Body of pancreas (tissue), 4 donors: ENCODE measurements around the gene LRRC49. TPM values are rescaled to one million over a fixed set of nuclear protein-coding genes. Genes with fewer than 3 reads are reported as not detected.

Source experiments
- ATAC-seq: fragments of 150-250 bp; one replicate; pipeline ENCODE4 v1.9.1; 2016
- DNase-seq, 4 donors: peaks; one replicate each; pipeline ENCODE4 v3.0.0-alpha.2; 2019
- H3K27ac ChIP-seq, 4 donors: fragments of 200-600 bp; sonication (generic); 1 replicate in 3 of 4; 2 replicates in 1 of 4; pipeline versions ENCODE4 v1.5.1 to v1.6.1; 2016 to 2019; ENCODE audit warnings: mild to moderate bottlenecking in 1 of 4, mixed read lengths in 1 of 4, moderate library complexity in 1 of 4
- H3K27me3 ChIP-seq, 2 donors: fragments of 200-600 bp; sonication (generic); one replicate each; pipeline ENCODE4 v1.6.0; 2016; ENCODE audit warnings: mild to moderate bottlenecking in 1 of 2
- H3K36me3 ChIP-seq, 2 donors: fragments of 200-600 bp; sonication (generic); replicated peaks in 1 of 2; 2 replicates each; pipeline ENCODE4 v1.5.1; 2016; ENCODE audit warnings: low read depth in 2 of 2; ENCODE audit not compliant: insufficient read depth in 1 of 2
- H3K4me1 ChIP-seq: fragments of 200-600 bp; sonication (generic); one replicate; pipeline ENCODE4 v1.6.0; 2016
- H3K4me3 ChIP-seq, 2 donors: fragments of 200-600 bp; sonication (generic); 1 replicate in 1 of 2; 2 replicates in 1 of 2; pipeline ENCODE4 v1.5.1; 2016 to 2019
- H3K9me3 ChIP-seq, 3 donors: fragments of 200-600 bp; sonication (generic); 1 replicate in 2 of 3; 2 replicates in 1 of 3; pipeline ENCODE4 v1.5.1; 2016
- CTCF ChIP-seq, 7 experiments: fragments of 450-650 bp in 4 of 7; fragments of 200-600 bp in 3 of 7; sonication (generic) in 3 of 7; IDR thresholded peaks; one replicate each; pipeline ENCODE4 v1.5.1; 2016 to 2019; ENCODE audit warnings: antibody characterized with exemption in 7 of 7
- POLR2A ChIP-seq, 3 donors: fragments of 450-650 bp; IDR thresholded peaks; one replicate each; pipeline ENCODE4 v1.6.1; 2016; ENCODE audit warnings: antibody characterized with exemption in 3 of 3, mild to moderate bottlenecking in 2 of 3
- WGBS, 2 donors: methylation state at CpG; one replicate each; pipeline ENCODE4 v1.1.5; 2017; 5-methylcytosine and 5-hydroxymethylcytosine counted together
- intact Hi-C: fragments of 100-400 bp; cut with DNase I; formaldehyde crosslinking; loops from one replicate; pipeline ENCODE4 v1.15.1; 2023
- total RNA-seq, 2 donors: library from RNA; depleted of rRNA; stranded (reverse); fragments of >200 nt; gene quantifications; one replicate each; pipeline ENCODE4 v1.1.0, GENCODE V29; 2016

The LRRC49 gene
- total RNA-seq, 2 donors from 2014 or later = 3.0 to 7.3 TPM

- TF ChIP-seq CTCF (IDR thresholded peaks at IDR 0.05) (no peak), POLR2A (IDR thresholded peaks at IDR 0.05) (no peak)
- Histone ChIP-seq H3K4me1 (peaks cover 23% of the 10 kb centered on the region), H3K4me3 (no peak overlapping the region), H3K27me3 (no peaks in the 10 kb centered on the region), H3K27ac (peak overlapping the region in 3 of 4 donors; percentile 68 to 82 (median 76)), H3K36me3 (no peaks in the 10 kb centered on the region), H3K9me3 (no peaks in the 10 kb centered on the region)
- 57% methylated on average over 11 of the region's 11 CpGs for WGBS, 2 donors
- ATAC-seq (no peak), DNase-seq (no peak)
- intact Hi-C loops = no loop called here
Measured at GRCh38 chr15:70852501-70853317, 39.9 kb upstream of the LRRC49 start.

DNA sequence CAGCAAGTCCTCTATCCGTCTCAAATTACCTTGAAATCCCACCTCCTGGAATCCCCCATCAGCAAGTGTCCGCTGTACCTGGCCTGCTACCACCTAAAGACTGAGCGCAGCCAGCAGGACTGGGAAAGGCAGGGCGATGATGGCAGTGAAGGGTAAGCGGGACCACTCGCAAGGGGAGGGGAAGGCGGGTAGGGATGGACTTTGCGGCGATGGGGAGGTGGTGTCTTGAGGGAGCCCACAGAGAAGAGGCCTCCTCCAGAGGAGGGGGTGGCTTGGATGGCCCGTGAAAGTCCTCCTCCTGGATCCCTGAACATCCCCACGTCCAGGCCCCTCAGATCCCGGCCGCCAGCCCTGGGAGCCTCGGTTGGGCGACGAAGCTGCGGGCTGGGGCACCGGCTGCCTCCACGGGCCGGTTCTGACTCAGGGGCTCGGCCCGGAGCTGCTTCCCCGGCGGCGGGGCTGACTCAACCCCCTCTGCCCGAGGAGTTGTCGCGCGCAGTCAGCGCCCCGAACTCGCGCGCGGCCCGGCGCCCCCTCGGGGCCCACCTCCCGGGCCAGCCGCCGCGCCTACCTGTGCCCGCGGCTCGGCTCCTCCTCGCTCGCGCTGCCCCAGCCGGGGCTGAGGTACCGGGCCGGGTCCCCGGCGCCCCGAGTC, 39.2 kb upstream of the LRRC49 start:
- Histone ChIP-seq H3K27me3 (no peaks in the 10 kb centered on the region), H3K27ac (peak overlapping the region; percentile 68 to 82 (median 76)), H3K4me3 (peak overlapping the region; percentile 10 to 56), H3K36me3 (no peaks in the 10 kb centered on the region), H3K4me1 (peaks cover 23% of the 10 kb centered on the region), H3K9me3 (no peaks in the 10 kb centered on the region)
- TF ChIP-seq CTCF (IDR thresholded peaks at IDR 0.05) = no peak
- peak in 2 of 3 donors; percentile 54 to 59 for TF ChIP-seq POLR2A (IDR thresholded peaks at IDR 0.05)
- intact Hi-C loops = no loop called here
- ATAC-seq = peak; percentile 59
- DNase-seq = peak; percentile 21 to 25 (median 22)
- WGBS, 2 donors = 6 to 29% methylated on average over 8 to 52 of the region's 54 CpGs

DNA sequence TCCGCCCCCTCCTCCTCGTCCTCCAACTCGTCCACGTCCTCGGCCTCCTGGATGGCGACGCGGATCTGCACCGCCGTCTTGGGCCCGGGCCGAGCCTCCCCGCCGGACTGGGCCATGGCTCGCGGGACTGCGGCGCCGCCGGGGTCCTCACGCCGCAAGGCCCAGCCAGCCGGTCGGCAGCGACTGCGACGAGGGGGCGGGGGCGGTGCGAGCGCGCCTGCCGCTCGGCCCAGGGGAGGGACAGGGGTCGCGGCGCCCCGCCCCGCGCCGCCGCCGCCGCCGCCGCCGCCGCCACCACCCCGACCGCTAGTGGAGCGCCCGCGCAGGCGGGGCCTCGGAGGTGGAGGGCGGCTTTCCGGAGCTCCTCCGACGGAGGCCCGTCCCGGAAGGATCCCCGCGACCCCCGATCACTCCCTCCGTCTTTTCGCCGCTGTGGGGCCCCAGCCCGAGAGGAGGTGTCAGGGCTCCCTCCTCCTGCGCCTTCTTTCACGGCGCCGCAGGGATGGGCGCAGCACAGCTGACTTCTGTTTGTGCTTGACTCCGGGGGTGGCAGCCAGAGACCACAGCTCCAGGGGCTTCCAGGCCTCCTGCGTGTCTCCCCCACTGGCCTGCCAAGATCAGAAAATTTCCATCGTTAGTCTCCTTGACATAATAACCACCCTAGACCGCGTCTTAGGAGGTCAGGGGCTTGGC, 38.5 kb upstream of the LRRC49 start, which contains the start of gene LARP6:
LARP6 (minus strand) TSS at position 185 of the 693 bp plus-strand sequence; CDS start at position 116, 69 bp downstream.
- intact Hi-C loops = no loop called here
- Histone ChIP-seq H3K36me3 (no peaks in the 10 kb centered on the region), H3K4me3 (peak within 1 kb of the TSS; percentile 10 to 56), H3K27ac (peak within 1 kb of the TSS; percentile 68 to 82 (median 76)), H3K9me3 (no peaks in the 10 kb centered on the region), H3K27me3 (no peaks in the 10 kb centered on the region), H3K4me1 (peaks cover 23% of the 10 kb centered on the region)
- 0% methylated on average over 1 to 20 of the region's 78 CpGs for WGBS, 2 donors
- DNase-seq (peak; percentile 53 to 71 (median 62)), ATAC-seq (peak; percentile 85)
- no peak for TF ChIP-seq CTCF (IDR thresholded peaks at IDR 0.05)
- peak; percentile 59 to 72 (median 72) for TF ChIP-seq POLR2A (IDR thresholded peaks at IDR 0.05)

GRCh38 chr15:70854666-70854976, 38.0 kb upstream of the LRRC49 start:
- TF ChIP-seq CTCF (IDR thresholded peaks at IDR 0.05) = peak in 1 of 7 experiments; percentile 7
- TF ChIP-seq POLR2A (IDR thresholded peaks at IDR 0.05) = no peak
- 29 to 43% methylated on average over 3 to 4 of the region's 4 CpGs for WGBS, 2 donors
- H3K4me1 ChIP-seq = peaks cover 23% of the 10 kb centered on the region
- DNase-seq (no peak), ATAC-seq (peak; percentile 7)
- H3K9me3 ChIP-seq = no peaks in the 10 kb centered on the region
- peak overlapping the region in 1 of 2 donors; percentile 23 for H3K4me3 ChIP-seq
- H3K27ac ChIP-seq = peak overlapping the region in 3 of 4 donors; percentile 57 to 82 (median 76)
- H3K36me3 ChIP-seq = no peaks in the 10 kb centered on the region
- intact Hi-C loops = no loop called here
- H3K27me3 ChIP-seq = no peaks in the 10 kb centered on the region
